Brain microvascular endothelial cell (primary cell): ENCODE results near the gene DUSP22.

Experiments
- DNase-seq: peaks from one replicate; pipeline ENCODE4 v3.0.0-alpha.2; 2020
- H3K27ac ChIP-seq: fragments of 250-450 bp; sonication (Bioruptor Pico); 2 replicates; pipeline ENCODE4 v1.5.1; 2020; ENCODE audit warnings: mild to moderate bottlenecking, moderate library complexity
- H3K27me3 ChIP-seq: fragments of 250-450 bp; sonication (Bioruptor Pico); replicated peaks from 2 replicates; pipeline ENCODE4 v1.5.1; 2020; ENCODE audit warnings: mild to moderate bottlenecking
- H3K36me3 ChIP-seq: fragments of 250-450 bp; sonication (Bioruptor Pico); replicated peaks from 2 replicates; pipeline ENCODE4 v1.5.1; 2020; ENCODE audit warnings: mild to moderate bottlenecking
- H3K4me3 ChIP-seq: 2 replicates; pipeline ENCODE4 v1.5.1; 2011; ENCODE audit warnings: low read depth, mild to moderate bottlenecking, control low read depth, low read length, moderate library complexity
- CTCF ChIP-seq: IDR thresholded peaks from 2 replicates; pipeline ENCODE4 v1.5.1; 2011; ENCODE audit warnings: low read depth, mild to moderate bottlenecking, moderate library complexity, low read length, control low read depth, inconsistent platforms; ENCODE audit errors: missing control alignments
- in situ Hi-C: cut with HindIII; loops from 2 replicates; pipeline ENCODE4 v1.10.0; 2017; ENCODE audit warnings: low sequenced_read_pairs, low pct_ligation_motif_present

Gene DUSP22

DNA sequence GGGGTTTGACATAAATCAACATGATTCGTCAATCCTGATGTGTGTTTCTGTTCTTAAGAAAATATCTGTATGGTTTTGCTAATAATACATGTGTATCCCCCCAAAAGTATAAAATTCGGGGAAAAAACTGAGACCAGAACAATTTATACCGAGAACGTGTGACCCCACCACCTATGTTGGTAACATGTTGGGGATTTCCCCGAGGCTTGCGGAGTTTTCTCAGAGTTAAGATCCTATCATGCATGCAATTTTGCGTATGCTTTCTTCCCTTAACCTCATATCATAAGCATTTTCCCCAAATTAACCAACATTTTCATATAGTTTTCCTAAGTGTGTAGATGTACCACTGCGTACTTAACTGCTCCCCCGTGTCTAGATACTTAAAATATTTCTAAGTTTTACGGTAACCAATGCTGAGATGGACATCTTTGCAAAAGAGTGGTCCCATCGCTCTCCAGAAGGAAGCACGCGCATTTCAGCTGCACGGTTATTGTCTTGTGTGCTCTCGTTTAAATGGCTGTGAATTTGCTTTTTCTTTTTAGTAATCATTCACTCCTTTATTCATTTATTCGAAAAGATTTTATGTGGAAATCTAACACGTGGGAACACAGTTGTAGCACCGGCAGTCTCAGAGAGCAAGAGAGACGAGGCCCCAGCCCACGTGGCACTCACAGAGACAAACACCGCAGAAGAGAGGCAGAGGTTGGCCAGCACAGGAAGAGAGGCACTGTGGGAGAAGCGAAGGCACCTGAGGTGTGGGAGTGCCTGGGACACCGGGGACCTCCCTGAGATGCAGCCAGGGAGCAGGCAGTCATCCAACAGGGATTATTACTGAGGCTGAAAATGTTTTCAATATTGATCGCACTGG is 86.0 kb downstream of the DUSP22 start:
- H3K27ac ChIP-seq = no peak overlapping the region
- no peak for DNase-seq
- in situ Hi-C loops = no loop called here
- H3K4me3 ChIP-seq = no peak overlapping the region
- TF ChIP-seq CTCF = no peak
- no peaks in the 10 kb centered on the region for H3K36me3 ChIP-seq
- peaks cover 11% of the 10 kb centered on the region for H3K27me3 ChIP-seq

GRCh38 chr6:378958-379409 is 86.7 kb downstream of the DUSP22 start:
- no peak for DNase-seq

GRCh38 chr6:379410-380181 is 87.3 kb downstream of the DUSP22 start:
- in situ Hi-C loops = no loop called here
- no peak for DNase-seq
- Histone ChIP-seq H3K27ac (no peak overlapping the region), H3K36me3 (no peaks in the 10 kb centered on the region), H3K27me3 (peaks cover 3% of the 10 kb centered on the region), H3K4me3 (no peak overlapping the region)
- TF ChIP-seq CTCF = no peak

More at GRCh38 chr6:378958-379409, 86.7 kb downstream of the DUSP22 start:
- Histone ChIP-seq H3K36me3 (no peaks in the 10 kb centered on the region), H3K27ac (no peak overlapping the region), H3K27me3 (peaks cover 5% of the 10 kb centered on the region), H3K4me3 (no peak overlapping the region)
- no peak for TF ChIP-seq CTCF
- in situ Hi-C loops = no loop called here

- no peak overlapping the region for H3K27ac ChIP-seq
- in situ Hi-C loops = no loop called here
- H3K27me3 ChIP-seq = no peaks in the 10 kb centered on the region
- no peaks in the 10 kb centered on the region for H3K36me3 ChIP-seq
- TF ChIP-seq CTCF = no peak
- H3K4me3 ChIP-seq = no peak overlapping the region
- no peak for DNase-seq
These were observed 88.2 kb downstream of the DUSP22 start for GRCh38 chr6:380234-381218.

DNA sequence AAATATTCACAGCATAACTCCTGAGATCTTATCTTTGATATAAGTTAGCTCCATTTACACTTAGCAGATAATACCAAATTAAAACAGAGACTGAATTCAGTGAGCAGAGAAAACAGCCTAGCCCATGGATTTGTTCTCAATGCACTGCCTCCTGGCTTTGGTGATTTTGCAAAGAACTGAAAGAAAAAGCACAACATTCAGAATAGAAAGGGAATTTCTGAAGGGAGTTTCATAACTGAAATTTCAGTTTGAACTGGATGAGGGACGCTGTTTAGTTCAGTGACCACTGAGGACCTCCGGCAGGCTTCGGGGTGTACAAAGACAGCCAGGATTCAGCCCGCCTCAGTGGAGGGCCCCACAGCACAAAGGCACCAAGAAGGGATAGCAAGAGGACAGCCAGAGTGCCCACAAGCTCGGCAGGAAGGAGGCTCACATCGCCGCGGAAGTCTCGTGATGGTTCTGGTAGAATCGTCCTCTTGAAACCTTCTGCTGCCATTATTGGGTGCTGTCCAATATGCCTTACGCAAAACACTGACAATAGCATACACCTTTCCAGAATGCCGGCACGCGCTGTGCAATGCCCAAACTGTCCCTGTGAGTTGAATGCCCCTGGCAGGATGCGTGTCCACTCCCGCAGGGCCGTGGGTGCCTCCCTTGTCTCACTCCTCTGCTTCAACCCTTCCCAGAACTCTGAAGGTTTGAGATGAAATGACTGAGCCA is 89.6 kb downstream of the DUSP22 start:
- Histone ChIP-seq H3K27me3 (no peaks in the 10 kb centered on the region), H3K36me3 (no peaks in the 10 kb centered on the region), H3K27ac (no peak overlapping the region), H3K4me3 (no peak overlapping the region)
- no peak for DNase-seq
- in situ Hi-C loops = no loop called here
- no peak for TF ChIP-seq CTCF
